ENCODE results near the gene TMTC2. TPM values are rescaled to one million over a fixed set of nuclear protein-coding genes. Genes with fewer than 3 reads are reported as not detected.

The TMTC2 gene
- total and polyA plus RNA-seq, 10 of the 15 experiments (the other 5 are each of a cell fraction or from before 2014, with no cell fraction given) = 0.14 to 9.7 (median 1.2) TPM

GRCh38 chr12:82647853-82648252 lies 38.9 kb upstream of the TMTC2 start:
- intact Hi-C loops (cut with micrococcal nuclease; ENCODE audit: unreplicated experiment) = no loop called here
- H3K4me2 ChIP-seq (ENCODE audit: control insufficient read depth, insufficient read depth) = no peak overlapping the region
- no peaks in the 10 kb centered on the region for H3K4me1 ChIP-seq (ENCODE audit: control insufficient read depth, insufficient read depth, low read length)
- POLR2A ChIA-PET = interaction anchor here (1.1 kb wide), 1 partner anchor 123 kb away, joined by 3 read pairs; no protein-coding TSS in a partner anchor
- CTCF ChIA-PET = interaction anchor here (0.7 to 2.2 kb wide), 2 partner anchors 38 to 54 kb away, joined by 3 to 9 read pairs; no protein-coding TSS in a partner anchor
- WGBS (ENCODE audit: insufficient coverage, insufficient replicate concordance, low lambda C conversion rate, missing lambda C conversion rate) = 89% methylated on average over 4 of the region's 4 CpGs
- H3K27ac ChIP-seq (ENCODE audit: control insufficient read depth, insufficient read depth) = no peak overlapping the region
- no peaks in the 10 kb centered on the region for H3K79me2 ChIP-seq (ENCODE audit: control insufficient read depth, insufficient read depth, low read length)
- in situ Hi-C loops (cut with MboI) = no loop called here
- RAD21 ChIA-PET (ENCODE audit: unreplicated experiment) = interaction anchor here (0.9 to 1.4 kb wide), 3 partner anchors 29 to 54 kb away, joined by 3 to 7 read pairs (median 4); no protein-coding TSS in a partner anchor
- H3K27me3 ChIP-seq (replicated peaks in 1 of 2; ENCODE audit: control insufficient read depth in 2 of 2, insufficient read depth in 2 of 2, low read length in 1 of 2) = no peaks in the 10 kb centered on the region
- no peak overlapping the region for H2AFZ ChIP-seq (ENCODE audit: control insufficient read depth, low read depth, low read length)
- no peak overlapping the region for H3K9ac ChIP-seq (ENCODE audit: control insufficient read depth, insufficient read depth, low read length)
- no peak overlapping the region for H3K4me3 ChIP-seq
- no peaks in the 10 kb centered on the region for H3K36me3 ChIP-seq (ENCODE audit: control insufficient read depth in 2 of 2, insufficient read depth in 2 of 2, low read length in 1 of 2)
- BruUV-seq (replicated peaks) = no TSS peak
- no peak for DNase-seq (ENCODE audit: low read depth, low spot score)
- TF ChIP-seq POLR2A (IDR thresholded peaks at IDR 0.05; ENCODE audit: low read depth, low read length) (no peak), ATF7 (IDR thresholded peaks at IDR 0.05; ENCODE audit: low read depth) (no peak), TARDBP (IDR thresholded peaks at IDR 0.05; ENCODE audit: borderline replicate concordance) (no peak), CBX5 (IDR thresholded peaks at IDR 0.05; ENCODE audit: low read depth) (no peak), MTA2 (IDR thresholded peaks at IDR 0.05; ENCODE audit: low read depth) (no peak), STAT1 (conservative IDR thresholded peaks at IDR 0.05) (no peak), ETV6 (conservative IDR thresholded peaks at IDR 0.05 in 1 of 2, IDR thresholded peaks at IDR 0.05 in 1 of 2; ENCODE audit: borderline replicate concordance in 1 of 2, low read depth in 1 of 2) (no peak), CHD1 (IDR thresholded peaks at IDR 0.05; ENCODE audit: low read depth, low read length) (no peak), FOXK2 (IDR thresholded peaks at IDR 0.05) (no peak), SIX5 (IDR thresholded peaks at IDR 0.05; ENCODE audit: low read depth, low read length, severe bottlenecking) (no peak), HSF1 (IDR thresholded peaks at IDR 0.05; ENCODE audit: low read depth, low read length) (no peak), ASH2L (IDR thresholded peaks at IDR 0.05; ENCODE audit: borderline replicate concordance, low read depth) (no peak), ZNF384 (IDR thresholded peaks at IDR 0.05; ENCODE audit: borderline replicate concordance, low read depth, low read length) (no peak), TCF3 (IDR thresholded peaks at IDR 0.05; ENCODE audit: borderline replicate concordance, insufficient read depth, low read depth, low read length) (no peak), ZNF274 (IDR thresholded peaks at IDR 0.05; ENCODE audit: insufficient read depth, insufficient read length) (no peak), MEF2B (IDR thresholded peaks at IDR 0.05; ENCODE audit: partially characterized antibody, poor library complexity, severe bottlenecking) (no peak), GABPA (IDR thresholded peaks at IDR 0.05; ENCODE audit: low read depth) (no peak), CBX3 (IDR thresholded peaks at IDR 0.05; ENCODE audit: borderline replicate concordance, low read depth) (no peak)
- TF ChIP-seq, protein P1, sequence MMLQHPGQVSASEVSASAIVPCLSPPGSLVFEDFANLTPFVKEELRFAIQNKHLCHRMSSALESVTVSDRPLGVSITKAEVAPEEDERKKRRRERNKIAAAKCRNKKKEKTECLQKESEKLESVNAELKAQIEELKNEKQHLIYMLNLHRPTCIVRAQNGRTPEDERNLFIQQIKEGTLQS (IDR thresholded peaks at IDR 0.05; ENCODE audit: borderline replicate concordance, extremely low read depth, low read depth, low read length) = no peak
- FAIRE-seq = no peak
- SMC1A ChIA-PET (ENCODE audit: uncharacterized antibody, unreplicated experiment) = interaction anchor here (0.9 to 1.7 kb wide), 5 partner anchors 9 to 120 kb away, joined by 3 to 7 read pairs (median 4); partner anchors contain the start of gene TMTC2
- ATAC-seq = no peak
- H3K9me3 ChIP-seq (replicated peaks; ENCODE audit: control insufficient read depth, insufficient read depth, low read length) = no peaks in the 10 kb centered on the region
- no peaks in the 10 kb centered on the region for H4K20me1 ChIP-seq (ENCODE audit: control insufficient read depth, insufficient read depth)

Measured in GM12878 (cell line).